GM21390 (cell line): ENCODE data around the gene TNS1.

Experiments used
- ATAC-seq: cut with Tn5 transposase; IDR thresholded peaks from one replicate; pipeline ENCODE4 v1.9.1; 2021; ENCODE audit not compliant: unreplicated experiment

TNS1 gene

DNA sequence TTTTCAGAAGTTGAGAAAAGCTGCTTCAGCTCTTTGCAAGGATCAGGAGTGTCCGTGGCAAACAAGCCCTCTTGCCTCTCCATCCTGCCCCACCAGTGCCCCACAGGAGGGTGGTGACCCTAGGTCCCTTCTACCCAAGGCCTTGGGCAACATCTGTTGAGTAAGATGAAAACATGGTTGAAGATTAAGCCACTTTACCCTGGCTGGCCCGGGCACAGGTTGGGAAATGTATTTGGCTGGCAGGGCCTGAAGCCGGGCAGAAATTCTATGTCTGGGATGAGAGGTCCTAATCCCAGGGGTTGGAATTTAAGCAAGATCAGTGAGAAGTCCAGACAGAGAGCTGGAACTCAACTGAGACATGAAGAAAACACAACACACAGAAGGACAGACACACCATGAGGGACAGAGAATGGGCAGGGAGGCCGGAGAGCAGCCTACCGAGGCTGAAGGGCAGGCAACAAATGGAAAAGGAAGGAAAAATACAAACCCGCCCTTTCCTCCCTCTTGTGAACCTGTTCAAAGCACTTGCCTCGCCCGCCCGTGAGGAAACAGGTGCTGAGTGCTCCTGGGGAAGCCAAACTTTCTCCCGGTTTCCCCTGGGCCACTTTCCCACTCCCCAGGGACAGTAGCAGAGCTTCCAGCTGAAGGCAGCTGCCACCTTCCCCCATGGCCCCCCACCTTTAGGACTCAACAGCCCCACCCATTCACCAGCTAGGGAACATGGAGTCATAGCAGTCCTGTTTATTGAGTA lies 86.1 kb downstream of the TNS1 start:
- no peak for ATAC-seq

DNA sequence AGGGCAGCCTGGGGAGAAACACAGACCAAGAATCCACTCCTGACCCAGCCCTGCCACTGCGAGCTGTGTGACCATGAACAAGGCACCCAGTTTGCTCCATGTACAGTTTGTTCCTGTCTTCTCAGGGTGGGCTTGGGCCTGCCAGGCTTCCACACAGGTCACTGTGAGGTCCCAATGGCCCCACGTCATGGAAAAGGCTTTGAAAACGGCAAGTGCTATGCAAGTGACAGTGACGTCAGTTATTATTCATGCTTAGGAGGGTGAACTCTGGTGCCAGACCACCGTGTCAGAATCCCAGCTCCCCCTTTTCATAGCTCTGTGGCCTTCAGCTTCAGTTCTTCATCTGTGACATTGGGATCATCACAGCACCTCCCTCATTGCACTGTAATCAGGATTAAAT lies 87.1 kb downstream of the TNS1 start:
- no peak for ATAC-seq

DNA sequence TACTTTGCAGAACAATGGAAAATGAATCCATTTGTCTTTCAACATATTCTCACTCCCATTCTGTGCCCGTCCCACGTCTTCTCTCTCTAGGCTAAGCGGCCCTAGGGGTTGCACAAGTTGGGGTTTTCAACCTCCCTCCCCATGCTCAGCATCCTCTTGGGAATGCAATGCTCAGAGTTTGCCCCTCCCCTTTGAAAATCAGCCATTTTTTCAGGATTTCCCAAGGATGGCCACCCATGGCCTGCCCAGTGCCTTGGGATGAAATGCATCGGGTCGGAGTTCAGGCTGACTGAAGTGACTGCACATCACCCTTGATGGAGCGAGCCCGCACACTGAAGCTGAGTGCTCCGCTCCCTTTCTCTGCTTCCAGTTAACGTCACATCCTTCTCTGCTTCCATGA lies 87.9 kb downstream of the TNS1 start:
- ATAC-seq: no peak

DNA sequence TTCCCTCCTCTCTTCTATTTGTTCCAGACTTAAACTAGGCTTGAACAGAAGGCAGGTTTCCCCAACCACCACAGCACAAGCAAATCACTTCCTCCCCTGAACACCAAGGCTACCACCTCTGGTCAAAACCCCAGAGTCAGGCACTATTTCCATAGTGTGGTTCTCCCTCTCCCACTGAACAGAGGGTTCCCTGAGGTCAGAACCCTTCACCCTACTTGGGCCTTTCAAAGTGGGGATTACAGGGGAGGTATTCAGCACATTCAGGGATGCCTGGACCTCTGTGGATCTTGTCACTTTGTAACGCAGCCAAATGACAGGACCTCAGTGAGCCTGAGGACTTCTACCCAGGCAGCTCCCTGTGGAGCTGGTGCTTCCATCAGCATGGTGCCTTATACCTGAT lies 88.7 kb downstream of the TNS1 start:
- no peak for ATAC-seq

DNA sequence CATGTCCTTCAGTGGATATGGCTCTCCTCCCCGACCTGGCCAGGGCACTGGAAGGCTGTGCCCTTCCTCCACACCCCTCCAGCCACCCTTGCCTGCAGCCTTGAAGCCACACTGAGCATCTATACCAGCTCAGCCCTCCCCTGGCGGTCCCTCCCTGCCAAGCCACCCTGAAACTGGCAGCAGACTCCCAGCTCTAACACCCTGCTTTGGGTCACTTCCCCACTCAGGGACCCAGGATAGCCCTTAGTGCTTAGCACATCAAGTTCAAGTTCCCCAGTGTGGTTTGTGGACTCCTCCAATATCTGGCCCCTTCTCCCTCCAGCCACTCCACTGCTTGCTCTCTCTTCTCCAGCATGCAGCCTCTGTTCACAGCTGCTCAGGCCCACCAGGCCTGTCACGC lies 89.4 kb downstream of the TNS1 start:
- ATAC-seq: no peak

DNA sequence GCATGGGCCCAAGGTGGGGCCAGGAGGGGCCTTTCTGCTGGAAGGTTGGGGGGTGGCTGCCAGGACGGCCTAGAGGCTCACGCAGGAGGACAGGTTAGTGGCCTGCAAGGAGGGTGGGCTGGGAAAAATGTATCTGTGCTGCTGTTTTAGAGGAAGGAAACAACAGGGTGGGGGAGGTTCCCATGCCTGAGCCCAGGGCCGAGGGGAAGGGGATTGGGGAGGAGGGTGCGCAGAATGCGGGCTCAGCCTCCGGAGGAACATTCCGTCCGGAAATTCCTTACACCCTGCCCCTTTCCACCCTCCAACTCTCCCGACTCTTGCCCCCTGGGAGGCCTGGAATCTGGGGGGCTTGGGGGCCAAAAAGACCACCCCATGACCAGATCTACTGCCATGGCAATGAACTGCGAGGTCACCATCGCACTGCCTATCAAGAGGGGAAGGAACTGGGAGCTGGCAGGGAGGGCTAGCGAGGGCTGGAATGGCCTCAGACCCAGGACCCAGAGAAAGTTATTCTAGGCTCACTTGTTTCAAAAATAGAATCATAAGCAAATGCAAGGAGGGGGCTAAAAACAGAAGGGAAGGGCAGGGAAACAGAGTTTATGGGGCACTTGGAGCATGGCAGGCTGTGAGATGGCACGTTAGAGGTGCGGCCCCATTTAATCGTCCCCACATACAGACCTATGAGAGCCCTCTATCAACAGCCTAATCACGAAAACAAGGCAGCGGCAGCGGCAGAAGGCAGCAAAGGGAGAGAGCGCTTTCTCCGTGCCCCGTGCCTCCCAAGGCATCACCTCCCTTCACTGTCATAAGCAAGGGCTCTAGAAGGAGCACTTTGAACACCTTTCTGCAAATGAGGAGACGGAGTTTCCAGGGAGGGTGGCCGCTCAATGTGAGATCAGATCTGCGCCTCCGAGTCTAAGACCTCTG lies 90.4 kb downstream of the TNS1 start:
- ATAC-seq: no peak

DNA sequence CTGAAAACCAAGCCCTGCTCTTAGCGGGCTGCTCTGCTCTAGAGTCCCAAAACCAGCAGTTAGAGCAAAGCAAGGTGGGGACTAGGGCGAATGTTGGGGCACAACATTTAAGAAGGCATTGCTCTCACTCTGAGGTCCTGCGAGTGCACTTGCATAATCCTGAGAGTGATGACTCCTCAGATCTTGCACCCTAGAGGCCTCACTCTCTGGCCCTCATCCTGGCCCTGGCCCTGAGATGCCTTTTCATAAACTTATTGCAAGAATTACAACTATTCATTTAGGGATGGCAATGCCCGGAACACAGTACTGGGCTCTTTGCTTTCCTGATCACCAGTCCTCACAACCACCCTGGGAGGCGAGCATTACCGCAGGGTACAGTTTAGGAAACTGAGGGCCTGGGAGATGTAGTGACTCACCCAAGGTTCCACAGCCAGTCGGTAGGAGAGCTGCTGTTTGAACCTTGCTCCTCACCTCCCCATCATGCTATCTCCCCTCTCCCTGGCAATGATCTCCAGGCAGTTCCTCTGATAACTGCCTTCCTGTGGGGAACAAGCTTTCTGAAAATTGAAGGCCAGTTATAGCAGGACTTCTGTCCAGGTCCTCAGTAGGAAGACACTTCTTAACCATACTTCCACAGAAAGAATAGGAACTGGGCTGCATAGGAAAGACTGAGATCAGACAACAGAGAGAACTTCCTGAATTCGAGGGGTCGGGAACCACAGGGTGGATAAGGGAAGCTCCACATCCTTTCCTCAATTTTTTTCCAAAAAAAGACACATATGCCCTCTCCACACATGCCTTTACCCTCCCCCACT lies 91.3 kb downstream of the TNS1 start:
- no peak for ATAC-seq

DNA sequence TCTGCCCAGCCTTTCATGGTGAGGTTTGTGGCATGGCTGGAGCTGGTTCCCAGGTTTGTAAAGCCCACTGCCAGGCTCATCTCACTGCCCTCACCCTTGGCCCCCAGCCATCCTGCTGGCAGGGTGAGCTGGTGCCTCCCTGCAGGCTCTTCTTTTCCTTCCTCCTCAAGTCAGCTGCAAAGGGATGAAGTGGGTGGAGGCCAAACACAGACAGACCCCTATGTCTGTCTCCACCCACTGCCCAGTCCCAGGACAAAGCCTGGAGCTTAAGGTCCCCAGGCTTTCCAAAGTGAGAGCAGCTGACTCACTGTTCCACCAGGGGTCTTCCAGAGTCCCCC lies 92.0 kb downstream of the TNS1 start:
- no peak for ATAC-seq

DNA sequence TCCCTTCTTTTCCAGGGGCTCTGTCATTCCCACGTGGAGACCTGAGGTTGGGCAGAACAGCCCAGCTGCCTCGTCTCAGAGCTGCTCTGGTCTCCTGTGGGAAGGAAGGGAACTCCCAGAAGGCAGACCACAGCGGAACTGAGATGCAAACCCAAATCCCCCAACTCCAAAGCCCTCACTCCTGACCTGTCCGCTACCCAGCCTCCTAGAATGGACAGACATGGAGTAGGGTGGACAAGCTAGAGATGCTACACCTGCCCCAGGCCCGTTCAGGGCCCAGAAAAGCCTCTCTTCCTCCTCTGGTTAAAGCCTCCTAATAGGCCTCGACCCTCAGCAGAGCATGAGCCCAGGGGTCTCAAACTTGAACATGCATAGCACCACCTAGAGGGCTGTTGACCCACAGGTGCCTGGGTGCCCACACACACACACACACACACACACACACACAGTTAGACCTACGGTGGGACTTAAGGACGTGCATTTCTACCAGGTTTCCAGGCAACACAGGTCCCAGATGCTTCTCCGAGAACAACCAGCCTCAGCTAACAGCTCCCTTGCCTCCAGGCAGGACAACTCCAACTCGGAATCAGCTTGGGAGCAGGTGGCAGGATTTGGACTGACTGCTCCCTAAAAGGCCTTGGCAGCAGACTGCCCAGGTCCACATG lies 93.5 kb downstream of the TNS1 start:
- no peak for ATAC-seq

DNA sequence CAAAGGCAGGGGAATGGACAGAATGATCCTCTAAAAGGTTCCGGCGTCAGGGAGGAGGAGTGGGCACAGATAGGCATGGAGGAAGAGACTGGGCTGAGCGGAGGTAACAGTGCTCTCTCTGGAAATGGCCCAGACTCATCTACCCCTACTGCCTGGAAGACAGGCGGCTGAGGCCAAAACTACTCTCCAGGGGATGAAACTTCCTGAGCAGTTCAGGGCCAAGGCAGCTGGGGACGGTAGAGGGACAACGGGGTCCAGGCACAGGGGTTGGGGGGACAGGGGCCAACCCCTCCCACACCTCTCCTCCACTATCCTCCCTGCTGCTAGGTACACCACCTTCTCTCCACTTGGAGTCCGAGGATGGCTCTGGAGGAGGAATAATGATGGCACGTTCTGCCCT lies 94.3 kb downstream of the TNS1 start:
- ATAC-seq: no peak

DNA sequence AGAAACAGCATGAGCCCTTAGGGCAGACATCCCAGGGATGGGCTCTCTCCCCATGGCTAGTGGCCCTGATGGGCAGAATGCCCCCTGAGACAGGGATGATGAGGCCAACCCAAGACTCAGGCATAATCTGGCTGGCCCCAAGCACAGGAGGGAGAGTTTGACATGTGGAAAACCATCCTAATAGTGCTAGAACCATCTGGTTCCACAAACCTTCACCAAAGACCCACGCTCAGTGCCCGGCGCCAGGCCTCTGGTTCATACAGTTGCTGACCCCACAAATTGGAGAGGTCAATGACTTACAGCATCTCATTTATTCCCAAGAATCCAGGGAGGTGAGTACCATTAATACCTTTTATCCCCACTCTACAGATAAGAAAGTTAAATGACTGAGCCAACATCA lies 95.5 kb downstream of the TNS1 start:
- no peak for ATAC-seq

DNA sequence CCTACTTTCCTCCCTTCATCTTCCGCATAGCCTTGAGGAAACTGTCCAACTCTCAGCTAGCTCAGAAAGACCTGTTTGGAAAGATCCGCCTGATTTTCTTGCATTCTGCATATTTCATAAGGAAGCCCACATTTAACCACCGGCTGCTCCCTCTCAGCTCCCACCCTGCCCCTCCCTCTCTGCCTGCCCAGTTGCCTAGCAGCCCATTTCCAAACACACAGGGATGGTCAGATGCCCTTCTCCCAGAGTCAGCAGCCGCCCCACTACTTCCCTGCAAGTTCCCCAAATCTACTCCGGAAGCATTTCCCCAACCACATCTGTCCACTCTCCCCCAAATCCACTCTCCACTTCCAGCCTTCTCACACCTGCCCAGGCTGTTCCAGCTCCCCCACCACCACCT lies 96.0 kb downstream of the TNS1 start:
- ATAC-seq: no peak

DNA sequence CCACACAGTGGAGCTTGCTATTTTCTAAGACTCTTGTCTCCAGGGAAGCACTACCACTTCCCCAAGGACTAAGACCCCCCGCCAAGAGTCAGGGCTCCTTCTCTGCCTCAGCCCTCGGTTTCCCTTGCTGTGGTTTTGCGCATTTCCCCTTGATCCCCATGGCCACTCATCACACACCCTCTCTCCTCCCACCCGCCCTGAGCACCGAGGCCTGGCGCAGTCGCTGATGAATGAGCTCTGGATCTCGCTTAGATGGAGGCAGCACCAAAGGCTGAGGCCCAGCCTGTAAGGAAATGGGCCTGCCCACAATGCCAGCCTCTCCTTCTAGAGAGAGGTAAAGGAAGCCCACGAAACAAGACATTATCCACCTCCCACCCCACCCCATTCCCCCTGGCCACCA lies 96.9 kb downstream of the TNS1 start:
- no peak for ATAC-seq

DNA sequence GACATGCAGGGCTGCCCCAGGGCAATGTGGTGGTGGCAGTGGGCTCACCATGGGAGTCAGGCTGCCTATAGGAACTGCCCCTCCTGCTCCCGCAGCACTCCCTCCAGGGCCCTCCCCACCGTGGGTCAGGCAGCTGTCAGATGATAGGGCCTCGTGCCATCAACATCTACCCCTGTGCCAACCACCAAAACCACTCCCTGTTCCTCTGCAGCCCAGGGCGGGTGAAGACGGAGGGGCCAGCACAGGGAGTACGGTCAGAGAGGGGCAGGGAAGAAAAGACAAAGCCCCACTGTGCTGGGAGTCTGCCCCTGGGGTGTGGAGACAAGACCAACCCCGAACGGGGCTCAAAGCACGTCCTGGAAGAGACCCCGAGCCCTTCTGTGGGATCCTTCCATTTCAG lies 97.4 kb downstream of the TNS1 start:
- ATAC-seq: no peak

DNA sequence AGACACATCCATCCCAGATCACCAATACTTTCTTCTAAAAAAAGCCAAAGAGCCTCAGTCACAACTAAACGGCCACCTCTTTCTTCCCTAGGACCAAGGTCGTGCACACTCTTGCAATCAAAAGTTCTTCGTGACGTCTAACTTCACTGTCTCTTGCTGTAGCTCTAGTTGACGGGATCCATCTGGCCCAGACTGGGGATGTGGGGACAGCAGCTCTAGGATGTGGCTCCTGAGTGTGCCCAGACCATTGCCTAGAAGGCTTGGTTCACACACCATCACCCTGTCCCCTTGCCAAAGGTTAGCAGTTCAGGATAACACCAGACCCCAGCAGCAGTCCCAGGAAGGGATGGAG lies 98.2 kb downstream of the TNS1 start:
- no peak for ATAC-seq

DNA sequence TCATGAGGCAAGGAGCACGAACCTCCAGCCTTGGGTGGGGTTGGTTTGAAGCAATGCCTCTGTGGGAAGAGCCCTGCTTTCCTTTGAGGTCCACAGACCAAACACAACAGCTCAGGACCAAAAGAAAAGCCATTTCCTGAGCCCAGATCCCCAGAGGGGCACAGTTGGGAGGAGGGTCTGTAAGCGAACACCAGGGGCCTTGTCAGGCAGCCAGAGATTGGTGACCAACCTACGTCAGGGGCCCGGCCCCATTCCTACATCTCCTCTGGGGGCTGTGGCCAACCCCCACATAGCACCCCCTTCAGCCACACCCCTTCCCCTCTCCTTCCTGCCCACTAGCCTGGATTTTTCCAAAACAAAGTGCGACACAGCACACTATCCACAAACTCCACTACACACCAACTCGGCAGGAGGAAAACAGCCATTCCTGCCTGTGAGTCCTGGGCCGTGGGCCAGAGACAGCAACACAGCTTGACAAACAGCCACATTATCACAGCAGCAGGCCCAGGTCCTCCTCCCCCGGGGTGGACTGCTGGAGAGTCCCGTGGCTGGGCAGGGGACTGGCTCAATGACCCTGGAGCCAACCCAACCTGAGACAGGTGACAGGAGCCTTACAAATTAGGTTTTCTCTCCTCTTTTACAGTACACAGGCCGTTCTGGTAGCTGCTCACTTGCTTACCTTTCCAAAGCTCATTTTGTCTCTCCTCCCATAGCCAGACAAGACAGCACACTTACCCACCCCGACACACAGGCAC lies 98.8 kb downstream of the TNS1 start:
- no peak for ATAC-seq

DNA sequence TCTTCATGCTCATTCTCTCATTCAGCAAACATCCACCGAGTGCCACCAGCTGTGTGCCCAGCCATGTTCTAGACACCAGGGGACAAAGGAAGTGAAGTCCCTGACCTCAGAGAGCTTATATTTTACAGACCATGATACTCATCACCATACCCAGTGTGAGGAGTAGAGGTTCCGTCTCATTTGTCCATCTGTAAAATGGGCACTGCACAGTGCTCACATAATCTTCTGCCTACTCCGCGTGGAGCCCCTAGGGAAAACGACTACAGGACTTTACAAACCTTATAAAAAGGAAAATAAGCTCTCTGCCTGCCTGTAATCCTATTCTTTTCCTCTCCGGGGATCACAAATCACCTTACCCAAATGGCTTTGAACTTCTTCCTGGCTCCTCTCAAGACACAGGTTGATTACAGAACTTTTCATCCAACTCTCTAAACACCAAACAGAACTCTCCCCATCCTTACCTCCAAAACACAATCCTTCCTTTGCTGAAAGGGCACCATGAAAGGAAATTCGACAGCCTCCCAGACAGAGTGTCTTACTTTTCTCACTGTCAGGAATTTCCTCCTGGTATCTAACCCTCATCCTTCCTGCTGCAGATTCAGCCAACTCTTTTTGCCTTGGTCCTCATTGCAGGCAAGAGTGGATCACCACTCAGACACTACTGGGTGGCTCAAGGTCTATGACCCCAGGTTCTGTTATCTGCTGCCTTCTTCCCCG lies 99.5 kb downstream of the TNS1 start:
- ATAC-seq: no peak

DNA sequence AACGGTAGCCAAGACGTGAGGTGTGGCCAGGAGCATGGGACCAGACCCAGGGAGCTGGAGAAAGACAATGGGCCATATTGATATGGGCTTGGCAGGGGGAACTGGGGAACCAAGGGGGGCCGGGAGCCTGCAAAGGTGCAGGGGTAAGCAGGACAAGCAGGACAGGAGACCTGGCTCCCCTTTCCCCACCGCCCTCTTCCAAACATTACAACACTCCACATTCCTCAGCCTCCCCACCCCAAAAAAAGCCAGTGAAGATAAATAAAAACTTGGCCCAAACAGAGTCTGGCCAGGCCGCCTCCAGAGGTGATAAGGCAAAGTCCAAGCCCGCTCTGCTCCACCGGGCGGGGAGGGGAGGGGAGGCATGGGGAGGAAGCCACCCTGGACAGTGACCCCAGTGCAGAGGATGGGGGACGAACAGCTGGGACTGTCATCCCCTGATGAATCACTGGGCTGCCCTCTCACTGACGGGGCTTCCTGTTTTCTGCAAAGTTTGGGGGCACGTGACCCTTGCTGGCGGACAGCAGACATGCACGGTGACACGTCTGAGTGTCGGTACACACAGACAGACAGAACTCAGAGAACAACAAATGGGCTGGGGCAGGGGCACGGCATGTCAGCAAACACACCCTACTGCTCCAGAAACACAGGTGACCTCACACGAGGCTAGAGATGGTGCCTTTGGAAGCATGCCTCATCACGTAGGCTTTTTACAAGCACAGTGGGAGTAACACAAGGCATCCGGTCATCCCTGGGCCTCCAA lies 100.2 kb downstream of the TNS1 start:
- no peak for ATAC-seq

DNA sequence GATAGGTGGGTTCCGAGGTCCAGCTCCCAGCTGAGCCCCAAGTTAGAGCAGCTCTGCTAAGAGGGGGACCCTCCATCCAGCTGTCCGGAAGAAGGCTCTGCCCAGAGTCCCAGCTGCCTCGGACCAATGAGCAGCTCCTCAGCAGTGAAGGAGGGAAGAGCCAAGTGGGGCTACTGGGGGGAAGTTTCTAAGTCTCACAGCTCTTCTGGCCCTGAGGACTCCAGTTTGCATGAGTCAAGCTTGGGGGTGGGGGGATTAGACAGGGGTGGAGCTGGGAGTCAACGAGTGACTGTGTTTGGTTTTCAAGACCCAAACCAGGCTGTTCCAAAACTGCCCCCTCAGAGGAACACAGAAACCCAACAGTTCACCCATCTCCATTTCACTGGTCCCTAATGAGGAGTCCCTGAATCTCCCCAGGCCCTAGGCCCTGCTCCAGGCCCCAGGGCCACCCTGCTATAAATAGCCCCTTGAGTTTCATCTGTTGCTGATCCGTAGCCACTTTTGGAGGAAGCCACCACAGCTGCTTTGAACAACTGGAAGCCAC lies 100.9 kb downstream of the TNS1 start:
- no peak for ATAC-seq
